ENCODE results near the gene RAB3GAP1. TPM values are rescaled to one million over a fixed set of nuclear protein-coding genes. Genes with fewer than 3 reads are reported as not detected.

The RAB3GAP1 gene
- total RNA-seq, 1 experiment from 2014 or later: 38.9 TPM

GRCh38 chr2:135182601-135183000 is 130.5 kb downstream of the RAB3GAP1 start:
- no peak for DNase-seq (ENCODE audit: low spot score)
- no peak overlapping the region for H3K4me3 ChIP-seq (ENCODE audit: low read depth, low read length, poor library complexity, severe bottlenecking)
- ChIA-PET CTCF (no interaction called here), POLR2A (ENCODE audit: low non-redundant PET) (no interaction called here)
- intact Hi-C loops (cut with micrococcal nuclease; ENCODE audit: unreplicated experiment): no loop called here
- H3K27me3 ChIP-seq (replicated peaks; ENCODE audit: insufficient read depth, low read depth, low read length, poor library complexity): no peaks in the 10 kb centered on the region
- peaks cover 6% of the 10 kb centered on the region for H3K4me1 ChIP-seq (ENCODE audit: insufficient read depth, low read length, poor library complexity, severe bottlenecking)
- TF ChIP-seq EZH2 (IDR thresholded peaks at IDR 0.05; ENCODE audit: borderline replicate concordance, low read depth, low read length, poor library complexity, severe bottlenecking): no peak
- TF ChIP-seq CTCF (conservative IDR thresholded peaks at IDR 0.05; ENCODE audit: low read depth, low read length): no peak
- BruUV-seq (replicated peaks): no TSS peak
- no peak overlapping the region for H3K27ac ChIP-seq (ENCODE audit: low read depth, low read length, poor library complexity, severe bottlenecking)
- no peaks in the 10 kb centered on the region for H3K9me3 ChIP-seq (ENCODE audit: low read depth, low read length, poor library complexity, severe bottlenecking)
- no peaks in the 10 kb centered on the region for H3K36me3 ChIP-seq (ENCODE audit: insufficient read depth, low read length, poor library complexity, severe bottlenecking)

GRCh38 chr2:135183822-135184221 is 131.7 kb downstream of the RAB3GAP1 start:
- peaks cover 6% of the 10 kb centered on the region for H3K4me1 ChIP-seq (ENCODE audit: insufficient read depth, low read length, poor library complexity, severe bottlenecking)
- CTCF ChIA-PET: no interaction called here
- intact Hi-C loops (cut with micrococcal nuclease; ENCODE audit: unreplicated experiment): no loop called here
- TF ChIP-seq CTCF (conservative IDR thresholded peaks at IDR 0.05; ENCODE audit: low read depth, low read length) (no peak), EZH2 (IDR thresholded peaks at IDR 0.05; ENCODE audit: borderline replicate concordance, low read depth, low read length, poor library complexity, severe bottlenecking) (no peak)
- no TSS peak for BruUV-seq (replicated peaks)
- H3K4me3 ChIP-seq (ENCODE audit: low read depth, low read length, poor library complexity, severe bottlenecking): no peak overlapping the region
- POLR2A ChIA-PET (ENCODE audit: low non-redundant PET): no interaction called here
- H3K27ac ChIP-seq (ENCODE audit: low read depth, low read length, poor library complexity, severe bottlenecking): no peak overlapping the region
- H3K9me3 ChIP-seq (ENCODE audit: low read depth, low read length, poor library complexity, severe bottlenecking): no peaks in the 10 kb centered on the region
- no peaks in the 10 kb centered on the region for H3K27me3 ChIP-seq (replicated peaks; ENCODE audit: insufficient read depth, low read depth, low read length, poor library complexity)
- DNase-seq (ENCODE audit: low spot score): no peak
- H3K36me3 ChIP-seq (ENCODE audit: insufficient read depth, low read length, poor library complexity, severe bottlenecking): no peaks in the 10 kb centered on the region

GRCh38 chr2:135186054-135186453 is 134.0 kb downstream of the RAB3GAP1 start:
- no peaks in the 10 kb centered on the region for H3K36me3 ChIP-seq (ENCODE audit: insufficient read depth, low read length, poor library complexity, severe bottlenecking)
- TF ChIP-seq CTCF (conservative IDR thresholded peaks at IDR 0.05; ENCODE audit: low read depth, low read length): no peak
- TF ChIP-seq EZH2 (IDR thresholded peaks at IDR 0.05; ENCODE audit: borderline replicate concordance, low read depth, low read length, poor library complexity, severe bottlenecking): no peak
- H3K9me3 ChIP-seq (ENCODE audit: low read depth, low read length, poor library complexity, severe bottlenecking): peaks cover 9% of the 10 kb centered on the region
- H3K4me3 ChIP-seq (ENCODE audit: low read depth, low read length, poor library complexity, severe bottlenecking): no peak overlapping the region
- no peaks in the 10 kb centered on the region for H3K27me3 ChIP-seq (replicated peaks; ENCODE audit: insufficient read depth, low read depth, low read length, poor library complexity)
- no peak overlapping the region for H3K27ac ChIP-seq (ENCODE audit: low read depth, low read length, poor library complexity, severe bottlenecking)
- H3K4me1 ChIP-seq (ENCODE audit: insufficient read depth, low read length, poor library complexity, severe bottlenecking): peaks cover 6% of the 10 kb centered on the region
- CTCF ChIA-PET: no interaction called here
- no TSS peak for BruUV-seq (replicated peaks)
- intact Hi-C loops (cut with micrococcal nuclease; ENCODE audit: unreplicated experiment): no loop called here
- peak; percentile 68 for DNase-seq (ENCODE audit: low spot score)
- POLR2A ChIA-PET (ENCODE audit: low non-redundant PET): no interaction called here
